ENCODE results near the gene THBS1.

Gene THBS1

DNA sequence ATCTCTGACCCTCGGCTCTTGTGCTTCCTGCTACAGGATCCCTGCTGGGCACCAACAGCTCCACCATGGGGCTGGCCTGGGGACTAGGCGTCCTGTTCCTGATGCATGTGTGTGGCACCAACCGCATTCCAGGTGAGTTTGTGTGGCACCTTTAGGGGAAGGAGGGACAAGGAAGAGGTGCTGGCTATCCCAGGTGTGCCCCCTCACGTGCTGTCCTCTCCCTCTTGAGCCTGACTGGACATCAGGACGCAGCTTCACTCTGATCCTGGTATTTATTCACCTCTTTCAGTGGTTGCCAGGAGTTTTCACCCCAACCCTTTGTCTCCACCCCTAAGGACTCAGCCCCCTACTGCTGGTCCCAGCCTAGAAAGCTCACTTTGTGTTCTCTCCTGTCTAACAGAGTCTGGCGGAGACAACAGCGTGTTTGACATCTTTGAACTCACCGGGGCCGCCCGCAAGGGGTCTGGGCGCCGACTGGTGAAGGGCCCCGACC, 960 bp downstream of the THBS1 start:
- no peak overlapping the region for H3K27ac ChIP-seq (replicated peaks)
- peaks cover 12% of the 10 kb centered on the region for H3K27me3 ChIP-seq (ENCODE audit: insufficient read depth, poor library complexity, severe bottlenecking)
- TF ChIP-seq GABPA (IDR thresholded peaks at IDR 0.05; ENCODE audit: low read depth) = no peak
- TF ChIP-seq POLR2AphosphoS5 (IDR thresholded peaks at IDR 0.05; ENCODE audit: low read depth) = no peak
- TF ChIP-seq, protein P1, sequence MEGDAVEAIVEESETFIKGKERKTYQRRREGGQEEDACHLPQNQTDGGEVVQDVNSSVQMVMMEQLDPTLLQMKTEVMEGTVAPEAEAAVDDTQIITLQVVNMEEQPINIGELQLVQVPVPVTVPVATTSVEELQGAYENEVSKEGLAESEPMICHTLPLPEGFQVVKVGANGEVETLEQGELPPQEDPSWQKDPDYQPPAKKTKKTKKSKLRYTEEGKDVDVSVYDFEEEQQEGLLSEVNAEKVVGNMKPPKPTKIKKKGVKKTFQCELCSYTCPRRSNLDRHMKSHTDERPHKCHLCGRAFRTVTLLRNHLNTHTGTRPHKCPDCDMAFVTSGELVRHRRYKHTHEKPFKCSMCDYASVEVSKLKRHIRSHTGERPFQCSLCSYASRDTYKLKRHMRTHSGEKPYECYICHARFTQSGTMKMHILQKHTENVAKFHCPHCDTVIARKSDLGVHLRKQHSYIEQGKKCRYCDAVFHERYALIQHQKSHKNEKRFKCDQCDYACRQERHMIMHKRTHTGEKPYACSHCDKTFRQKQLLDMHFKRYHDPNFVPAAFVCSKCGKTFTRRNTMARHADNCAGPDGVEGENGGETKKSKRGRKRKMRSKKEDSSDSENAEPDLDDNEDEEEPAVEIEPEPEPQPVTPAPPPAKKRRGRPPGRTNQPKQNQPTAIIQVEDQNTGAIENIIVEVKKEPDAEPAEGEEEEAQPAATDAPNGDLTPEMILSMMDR (IDR thresholded peaks at IDR 0.05; ENCODE audit: insufficient read depth, low read length) = no peak
- TF ChIP-seq SPI1 (IDR thresholded peaks at IDR 0.05; ENCODE audit: borderline replicate concordance, low read depth) = no peak
- TF ChIP-seq, protein P2, sequence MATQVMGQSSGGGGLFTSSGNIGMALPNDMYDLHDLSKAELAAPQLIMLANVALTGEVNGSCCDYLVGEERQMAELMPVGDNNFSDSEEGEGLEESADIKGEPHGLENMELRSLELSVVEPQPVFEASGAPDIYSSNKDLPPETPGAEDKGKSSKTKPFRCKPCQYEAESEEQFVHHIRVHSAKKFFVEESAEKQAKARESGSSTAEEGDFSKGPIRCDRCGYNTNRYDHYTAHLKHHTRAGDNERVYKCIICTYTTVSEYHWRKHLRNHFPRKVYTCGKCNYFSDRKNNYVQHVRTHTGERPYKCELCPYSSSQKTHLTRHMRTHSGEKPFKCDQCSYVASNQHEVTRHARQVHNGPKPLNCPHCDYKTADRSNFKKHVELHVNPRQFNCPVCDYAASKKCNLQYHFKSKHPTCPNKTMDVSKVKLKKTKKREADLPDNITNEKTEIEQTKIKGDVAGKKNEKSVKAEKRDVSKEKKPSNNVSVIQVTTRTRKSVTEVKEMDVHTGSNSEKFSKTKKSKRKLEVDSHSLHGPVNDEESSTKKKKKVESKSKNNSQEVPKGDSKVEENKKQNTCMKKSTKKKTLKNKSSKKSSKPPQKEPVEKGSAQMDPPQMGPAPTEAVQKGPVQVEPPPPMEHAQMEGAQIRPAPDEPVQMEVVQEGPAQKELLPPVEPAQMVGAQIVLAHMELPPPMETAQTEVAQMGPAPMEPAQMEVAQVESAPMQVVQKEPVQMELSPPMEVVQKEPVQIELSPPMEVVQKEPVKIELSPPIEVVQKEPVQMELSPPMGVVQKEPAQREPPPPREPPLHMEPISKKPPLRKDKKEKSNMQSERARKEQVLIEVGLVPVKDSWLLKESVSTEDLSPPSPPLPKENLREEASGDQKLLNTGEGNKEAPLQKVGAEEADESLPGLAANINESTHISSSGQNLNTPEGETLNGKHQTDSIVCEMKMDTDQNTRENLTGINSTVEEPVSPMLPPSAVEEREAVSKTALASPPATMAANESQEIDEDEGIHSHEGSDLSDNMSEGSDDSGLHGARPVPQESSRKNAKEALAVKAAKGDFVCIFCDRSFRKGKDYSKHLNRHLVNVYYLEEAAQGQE (IDR thresholded peaks at IDR 0.05; ENCODE audit: insufficient replicate concordance, low read depth) = no peak
- peak in 1 of 2 experiments; percentile 46 for DNase-seq (ENCODE audit: low read depth in 1 of 2, low spot score in 1 of 2)
- H3K4me3 ChIP-seq (replicated peaks; ENCODE audit: insufficient read depth, low read length) = peak overlapping the region; percentile 51

- Histone ChIP-seq H3K4me3 (replicated peaks; ENCODE audit: insufficient read depth, low read length) (no peak overlapping the region), H3K27me3 (ENCODE audit: insufficient read depth, poor library complexity, severe bottlenecking) (peaks cover 12% of the 10 kb centered on the region), H3K27ac (replicated peaks) (no peak overlapping the region)
- DNase-seq (ENCODE audit: low read depth in 1 of 2, low spot score in 1 of 2) = no peak
- TF ChIP-seq, protein P2 (IDR thresholded peaks at IDR 0.05; ENCODE audit: insufficient replicate concordance, low read depth) = no peak
- TF ChIP-seq POLR2AphosphoS5 (IDR thresholded peaks at IDR 0.05; ENCODE audit: low read depth) (no peak), SPI1 (IDR thresholded peaks at IDR 0.05; ENCODE audit: borderline replicate concordance, low read depth) (no peak), GABPA (IDR thresholded peaks at IDR 0.05; ENCODE audit: low read depth) (no peak)
- TF ChIP-seq, protein P1 (IDR thresholded peaks at IDR 0.05; ENCODE audit: insufficient read depth, low read length) = no peak
Observed at GRCh38 chr15:39582286-39582976, 1.6 kb downstream of the THBS1 start.

- no peak for DNase-seq (ENCODE audit: low read depth in 1 of 2, low spot score in 1 of 2)
- no peak overlapping the region for H3K4me3 ChIP-seq (replicated peaks; ENCODE audit: insufficient read depth, low read length)
- peaks cover 12% of the 10 kb centered on the region for H3K27me3 ChIP-seq (ENCODE audit: insufficient read depth, poor library complexity, severe bottlenecking)
- H3K27ac ChIP-seq (replicated peaks) = no peak overlapping the region
- TF ChIP-seq, protein P2 (IDR thresholded peaks at IDR 0.05; ENCODE audit: insufficient replicate concordance, low read depth) = no peak
- TF ChIP-seq SPI1 (IDR thresholded peaks at IDR 0.05; ENCODE audit: borderline replicate concordance, low read depth) (no peak), GABPA (IDR thresholded peaks at IDR 0.05; ENCODE audit: low read depth) (no peak), POLR2AphosphoS5 (IDR thresholded peaks at IDR 0.05; ENCODE audit: low read depth) (no peak)
- TF ChIP-seq, protein P1 (IDR thresholded peaks at IDR 0.05; ENCODE audit: insufficient read depth, low read length) = no peak
Observed at GRCh38 chr15:39582977-39583595, 2.2 kb downstream of the THBS1 start.

All from HL-60 (cell line).